Endodermal cell (in vitro differentiated cells): Measurements from ENCODE around the gene LOXHD1. TPM values are rescaled to one million over a fixed set of nuclear protein-coding genes. Genes with fewer than 3 reads are reported as not detected.

Source experiments
- DNase-seq: peaks from one replicate; pipeline ENCODE4 v3.0.0-alpha.2; 2017
- H3K27ac ChIP-seq: 2 replicates; pipeline ENCODE4 v1.5.1; 2013; ENCODE audit warnings: mild to moderate bottlenecking, low read depth, low read length, moderate library complexity
- H3K27me3 ChIP-seq: 2 replicates; pipeline ENCODE4 v1.6.1; 2013; ENCODE audit warnings: mild to moderate bottlenecking, low read length, moderate library complexity; ENCODE audit not compliant: insufficient read depth, control insufficient read depth, poor library complexity, severe bottlenecking
- H3K36me3 ChIP-seq: 2 replicates; pipeline ENCODE4 v1.7.0; 2013; ENCODE audit warnings: mild to moderate bottlenecking, low read length, moderate library complexity; ENCODE audit not compliant: control insufficient read depth, insufficient read depth
- H3K4me1 ChIP-seq: one replicate; pipeline ENCODE4 v1.7.0; 2013; ENCODE audit warnings: low read length; ENCODE audit not compliant: control insufficient read depth, insufficient read depth
- H3K4me3 ChIP-seq: 2 replicates; pipeline ENCODE4 v1.5.1; 2013; ENCODE audit warnings: mild to moderate bottlenecking, low read length, moderate library complexity
- H3K9ac ChIP-seq: 2 replicates; pipeline ENCODE4 v1.6.1; 2013; ENCODE audit warnings: mild to moderate bottlenecking, low read length, moderate library complexity; ENCODE audit not compliant: poor library complexity, severe bottlenecking; ENCODE audit errors: extremely low read depth
- H3K9me3 ChIP-seq: 2 replicates; pipeline ENCODE4 v1.6.1; 2013; ENCODE audit warnings: mild to moderate bottlenecking, low read length, moderate library complexity; ENCODE audit not compliant: control insufficient read depth
- H3K27ac Mint-ChIP-seq: 2 replicates; pipeline ENCODE4 v1.8.0; 2020; ENCODE audit warnings: mixed read lengths
- H3K27me3 Mint-ChIP-seq: 2 replicates; pipeline ENCODE4 v1.8.0; 2021; ENCODE audit warnings: mild to moderate bottlenecking, mixed read lengths; ENCODE audit not compliant: insufficient read depth
- H3K36me3 Mint-ChIP-seq: 2 replicates; pipeline ENCODE4 v1.8.0; 2020; ENCODE audit warnings: low read depth, mixed read lengths
- H3K4me1 Mint-ChIP-seq: 2 replicates; pipeline ENCODE4 v1.8.0; 2020; ENCODE audit warnings: mixed read lengths
- H3K4me3 Mint-ChIP-seq: 2 replicates; pipeline ENCODE4 v1.8.0; 2020; ENCODE audit warnings: mild to moderate bottlenecking, moderate library complexity, mixed read lengths
- H3K9me3 Mint-ChIP-seq: 2 replicates; pipeline ENCODE4 v1.8.0; 2020; ENCODE audit warnings: mild to moderate bottlenecking, mixed read lengths
- WGBS, 2 experiments: methylation state at CpG; one replicate each; pipeline versions ENCODE4 v1.1.5 to v1.1.7; 2013; ENCODE audit warnings: missing lambda C conversion rate in 2 of 2, mixed read lengths in 1 of 2; ENCODE audit not compliant: insufficient coverage in 1 of 2, insufficient read length in 1 of 2; 5-methylcytosine and 5-hydroxymethylcytosine counted together
- total RNA-seq, 2 donors: library from RNA; stranded (reverse); fragmentation: NEBNext Ultra II Directional in 1 of 2; extraction: Animal tissue kit (Norgen Biotek cat#: 25700) in 1 of 2; gene quantifications; 2 replicates in 1 of 2; 3 replicates in 1 of 2; pipeline ENCODE4 v1.2.1, GENCODE V29; 2021
- TF ChIP-seq, protein P1 (sequence below): fragments of 200-600 bp; sonication (generic); conservative IDR thresholded peaks from 2 replicates; pipeline ENCODE4 v1.5.0; 2021; ENCODE audit warnings: antibody characterized with exemption, mild to moderate bottlenecking

LOXHD1 gene
- total RNA-seq, 2 donors from 2014 or later, result 2.1 TPM; not detected in 1

DNA sequence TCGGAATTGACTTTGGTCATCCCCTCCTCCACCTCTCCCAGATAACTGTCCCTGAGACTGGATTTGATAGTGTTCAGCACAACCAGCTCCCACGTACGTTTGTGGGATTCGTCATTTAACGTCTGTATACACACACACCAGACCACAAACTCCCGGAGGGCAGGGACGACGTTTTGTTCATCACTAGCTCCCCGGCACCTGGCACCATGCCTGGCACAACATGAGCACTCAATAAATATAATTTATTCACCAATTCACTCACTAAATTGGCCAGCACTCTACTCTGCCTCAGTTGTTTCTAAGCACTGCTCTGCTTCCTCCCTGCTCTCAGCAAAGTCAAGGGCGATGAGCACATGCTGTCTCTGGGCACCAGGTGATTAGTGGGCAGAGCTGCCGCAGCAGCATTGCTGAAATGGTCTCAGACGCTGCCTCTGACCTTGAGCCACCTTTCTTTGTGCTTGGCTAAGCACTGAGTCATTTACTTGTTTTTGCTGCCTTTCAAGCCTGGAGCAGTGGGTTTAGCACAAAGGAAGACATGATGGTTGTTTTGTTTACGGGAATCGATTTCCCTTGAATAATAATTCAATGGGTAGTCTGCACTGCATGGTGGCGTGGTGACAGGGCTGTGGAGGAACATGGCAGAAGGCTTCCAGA, 19.3 kb upstream of the LOXHD1 start:
- H3K27ac Mint-ChIP-seq, result no peak overlapping the region
- Histone ChIP-seq H3K27me3 (no peaks in the 10 kb centered on the region), H3K4me3 (no peak overlapping the region), H3K9ac (no peak overlapping the region), H3K27ac (no peak overlapping the region), H3K36me3 (no peaks in the 10 kb centered on the region), H3K9me3 (no peaks in the 10 kb centered on the region), H3K4me1 (no peaks in the 10 kb centered on the region)
- no peak overlapping the region for H3K4me3 Mint-ChIP-seq
- peaks cover 4% of the 10 kb centered on the region for H3K27me3 Mint-ChIP-seq
- peaks cover 10% of the 10 kb centered on the region for H3K4me1 Mint-ChIP-seq
- WGBS, 2 experiments, result 83 to 84% methylated on average over 15 of the region's 15 CpGs
- TF ChIP-seq, protein P1, sequence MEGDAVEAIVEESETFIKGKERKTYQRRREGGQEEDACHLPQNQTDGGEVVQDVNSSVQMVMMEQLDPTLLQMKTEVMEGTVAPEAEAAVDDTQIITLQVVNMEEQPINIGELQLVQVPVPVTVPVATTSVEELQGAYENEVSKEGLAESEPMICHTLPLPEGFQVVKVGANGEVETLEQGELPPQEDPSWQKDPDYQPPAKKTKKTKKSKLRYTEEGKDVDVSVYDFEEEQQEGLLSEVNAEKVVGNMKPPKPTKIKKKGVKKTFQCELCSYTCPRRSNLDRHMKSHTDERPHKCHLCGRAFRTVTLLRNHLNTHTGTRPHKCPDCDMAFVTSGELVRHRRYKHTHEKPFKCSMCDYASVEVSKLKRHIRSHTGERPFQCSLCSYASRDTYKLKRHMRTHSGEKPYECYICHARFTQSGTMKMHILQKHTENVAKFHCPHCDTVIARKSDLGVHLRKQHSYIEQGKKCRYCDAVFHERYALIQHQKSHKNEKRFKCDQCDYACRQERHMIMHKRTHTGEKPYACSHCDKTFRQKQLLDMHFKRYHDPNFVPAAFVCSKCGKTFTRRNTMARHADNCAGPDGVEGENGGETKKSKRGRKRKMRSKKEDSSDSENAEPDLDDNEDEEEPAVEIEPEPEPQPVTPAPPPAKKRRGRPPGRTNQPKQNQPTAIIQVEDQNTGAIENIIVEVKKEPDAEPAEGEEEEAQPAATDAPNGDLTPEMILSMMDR, result no peak
- no peak for DNase-seq
- H3K9me3 Mint-ChIP-seq, result no peaks in the 10 kb centered on the region
- H3K36me3 Mint-ChIP-seq, result no peaks in the 10 kb centered on the region

DNA sequence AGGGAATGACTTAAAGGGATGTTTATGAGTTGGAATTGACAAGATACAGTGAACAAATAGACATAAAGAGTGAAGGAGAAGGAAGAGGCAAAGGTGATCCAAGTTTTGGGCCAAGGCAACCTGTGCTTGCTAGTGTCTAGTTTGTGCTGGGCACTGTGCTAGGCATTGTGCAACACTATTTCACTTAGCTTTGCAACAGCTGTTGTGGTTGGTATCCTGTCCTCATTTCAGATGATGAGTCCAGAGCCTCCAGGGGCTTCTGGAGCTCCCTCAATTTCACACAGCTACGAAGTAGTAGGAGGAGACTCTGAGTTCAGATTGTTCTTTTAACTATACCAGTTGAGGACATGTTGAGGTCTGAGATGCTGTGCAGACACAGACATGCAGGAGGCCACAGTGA, 18.1 kb upstream of the LOXHD1 start:
- no peaks in the 10 kb centered on the region for H3K36me3 Mint-ChIP-seq
- Histone ChIP-seq H3K9ac (no peak overlapping the region), H3K36me3 (no peaks in the 10 kb centered on the region), H3K27me3 (no peaks in the 10 kb centered on the region), H3K4me1 (no peaks in the 10 kb centered on the region), H3K27ac (no peak overlapping the region), H3K4me3 (no peak overlapping the region), H3K9me3 (no peaks in the 10 kb centered on the region)
- H3K9me3 Mint-ChIP-seq, result no peaks in the 10 kb centered on the region
- H3K4me3 Mint-ChIP-seq, result no peak overlapping the region
- TF ChIP-seq, protein P1, result no peak
- DNase-seq, result no peak
- 91% methylated on average over 1 of the region's 1 CpG; no CpG with 5 or more reads in 1 of the 2 experiments for WGBS, 2 experiments
- no peak overlapping the region for H3K27ac Mint-ChIP-seq
- peaks cover 4% of the 10 kb centered on the region for H3K27me3 Mint-ChIP-seq
- H3K4me1 Mint-ChIP-seq, result peaks cover 10% of the 10 kb centered on the region

DNA sequence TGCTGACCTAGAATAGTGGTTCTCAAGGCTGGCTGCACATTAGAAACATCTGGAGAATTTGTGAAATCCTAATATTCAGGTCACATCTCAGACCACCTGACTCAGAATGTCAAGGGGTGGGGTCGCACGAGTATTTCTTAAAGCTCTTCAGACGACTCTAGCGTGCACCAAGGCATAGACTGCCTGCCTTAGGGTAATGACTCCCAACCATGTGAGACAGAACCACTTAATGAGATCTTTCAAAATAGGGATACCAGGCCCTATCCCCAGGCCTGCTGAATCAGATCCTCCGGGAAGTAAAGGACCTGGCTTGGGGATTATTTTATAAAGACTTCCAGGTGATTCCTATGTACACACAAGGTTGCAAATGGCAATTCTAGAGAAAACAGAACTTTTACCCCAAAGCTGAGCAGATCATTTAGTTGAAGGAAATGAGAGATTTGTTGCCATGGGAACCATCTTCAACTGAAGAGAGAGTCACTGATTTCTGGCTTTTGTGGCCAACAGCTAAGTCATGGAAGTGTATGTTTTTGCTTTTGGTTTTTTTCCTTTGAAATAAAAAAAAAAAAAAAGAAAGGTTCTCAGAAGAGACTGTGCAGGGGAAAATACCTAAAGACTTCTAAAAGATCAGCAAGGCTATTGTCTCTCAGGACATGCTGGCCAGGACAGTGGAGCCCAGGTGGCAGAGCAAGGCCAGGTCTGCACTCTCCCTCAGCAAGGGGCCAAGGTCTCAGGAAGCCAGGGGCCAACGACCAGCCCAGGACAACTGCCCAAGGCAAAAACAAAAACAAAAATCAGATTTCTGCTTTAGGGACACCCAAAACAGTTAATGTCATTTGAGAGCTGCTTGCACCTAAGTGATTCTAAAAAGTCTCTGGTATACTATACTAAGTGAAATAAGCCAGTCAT, 15.3 kb upstream of the LOXHD1 start:
- Histone ChIP-seq H3K27ac (no peak overlapping the region), H3K36me3 (no peaks in the 10 kb centered on the region), H3K4me3 (no peak overlapping the region), H3K9me3 (no peaks in the 10 kb centered on the region), H3K4me1 (no peaks in the 10 kb centered on the region), H3K27me3 (no peaks in the 10 kb centered on the region), H3K9ac (no peak overlapping the region)
- Mint-ChIP-seq H3K4me1 (peaks cover 10% of the 10 kb centered on the region), H3K9me3 (no peaks in the 10 kb centered on the region), H3K4me3 (no peak overlapping the region), H3K36me3 (no peaks in the 10 kb centered on the region), H3K27me3 (peaks cover 4% of the 10 kb centered on the region), H3K27ac (no peak overlapping the region)
- TF ChIP-seq, protein P1, result no peak
- DNase-seq, result no peak
- WGBS, 2 experiments, result 80 to 92% methylated on average over 4 to 6 of the region's 6 CpGs
